Measurements from ENCODE around the gene SFXN5.

The SFXN5 gene

DNA sequence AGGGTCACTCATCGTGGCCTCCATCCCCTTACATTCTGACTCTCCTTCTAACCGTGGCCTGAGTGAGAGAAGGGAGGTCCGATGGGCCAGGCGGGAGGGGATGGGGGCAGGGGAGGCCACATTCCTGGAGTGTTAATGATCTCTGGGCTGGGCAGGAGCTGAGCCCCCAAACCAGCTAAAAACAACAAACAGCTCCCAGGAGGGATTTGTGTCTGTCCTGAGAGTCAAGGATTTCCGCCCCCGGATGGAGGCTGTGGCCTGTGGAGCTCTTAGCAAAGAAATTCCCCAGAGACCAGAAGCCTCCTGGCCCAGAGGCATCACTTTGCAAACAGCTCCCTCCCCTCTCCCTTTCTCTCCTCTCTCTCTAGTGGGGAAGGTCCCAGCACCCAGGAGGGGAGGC, 130.7 kb downstream of the SFXN5 start:
- no peak for DNase-seq (ENCODE audit: low read depth)

DNA sequence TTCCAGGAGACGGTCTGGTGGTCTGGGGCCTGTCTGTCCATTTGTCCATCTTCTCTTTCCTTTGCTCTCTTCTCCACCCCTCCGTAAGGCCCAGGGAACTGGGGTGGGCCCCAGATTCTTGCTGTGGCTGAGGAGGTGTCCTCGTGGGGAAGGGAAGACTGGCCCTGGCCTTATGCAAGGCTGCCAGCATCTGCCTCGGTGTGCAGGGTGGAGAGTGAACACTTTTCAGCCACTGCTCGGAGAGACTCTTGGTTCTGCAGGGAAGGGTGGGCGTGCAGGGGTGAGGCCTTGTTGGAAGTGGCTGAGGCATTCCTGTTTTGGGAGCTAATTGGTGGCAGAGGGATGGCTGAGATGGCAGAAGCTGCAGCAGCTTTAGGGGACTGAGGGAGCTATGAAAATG, 131.2 kb downstream of the SFXN5 start:
- no peak for DNase-seq (ENCODE audit: low read depth)

DNA sequence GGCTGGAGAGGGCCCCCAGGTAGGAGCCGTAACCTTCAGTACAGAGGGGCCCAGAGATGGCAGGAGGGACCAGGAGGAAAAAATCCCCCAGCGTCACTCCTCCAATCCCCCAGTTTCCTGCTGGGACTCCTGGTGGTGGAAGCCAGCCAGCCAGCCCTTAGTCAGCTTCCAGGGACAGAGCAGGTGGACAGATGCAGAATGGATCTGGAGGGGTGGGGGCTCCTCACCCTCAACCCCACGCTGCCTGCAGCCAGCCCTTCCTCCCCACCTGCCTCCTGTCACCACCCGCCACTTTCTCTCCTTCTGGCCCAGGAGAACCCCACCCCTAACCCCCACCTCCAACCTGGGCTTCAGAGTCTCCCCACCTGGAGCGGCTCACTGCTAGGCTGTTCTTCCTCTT, 133.1 kb downstream of the SFXN5 start:
- no peak for DNase-seq (ENCODE audit: low read depth)

DNA sequence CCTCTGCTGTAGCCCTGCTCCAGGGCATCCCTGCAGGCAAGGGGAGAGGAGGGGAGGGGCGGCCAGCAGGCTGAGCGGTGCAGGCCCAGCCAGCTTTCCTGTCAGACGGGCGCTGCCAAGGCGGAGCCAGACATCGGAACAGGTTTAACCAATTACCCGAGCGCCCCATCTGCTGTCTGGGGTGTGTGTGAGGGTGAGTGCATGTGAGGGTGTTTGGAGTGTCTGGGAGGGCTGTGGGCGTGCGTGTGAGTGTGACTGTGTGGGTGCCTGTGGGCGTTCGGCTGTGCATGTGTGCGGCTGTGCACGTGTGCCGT, 134.2 kb downstream of the SFXN5 start:
- DNase-seq (ENCODE audit: low read depth) = no peak

DNA sequence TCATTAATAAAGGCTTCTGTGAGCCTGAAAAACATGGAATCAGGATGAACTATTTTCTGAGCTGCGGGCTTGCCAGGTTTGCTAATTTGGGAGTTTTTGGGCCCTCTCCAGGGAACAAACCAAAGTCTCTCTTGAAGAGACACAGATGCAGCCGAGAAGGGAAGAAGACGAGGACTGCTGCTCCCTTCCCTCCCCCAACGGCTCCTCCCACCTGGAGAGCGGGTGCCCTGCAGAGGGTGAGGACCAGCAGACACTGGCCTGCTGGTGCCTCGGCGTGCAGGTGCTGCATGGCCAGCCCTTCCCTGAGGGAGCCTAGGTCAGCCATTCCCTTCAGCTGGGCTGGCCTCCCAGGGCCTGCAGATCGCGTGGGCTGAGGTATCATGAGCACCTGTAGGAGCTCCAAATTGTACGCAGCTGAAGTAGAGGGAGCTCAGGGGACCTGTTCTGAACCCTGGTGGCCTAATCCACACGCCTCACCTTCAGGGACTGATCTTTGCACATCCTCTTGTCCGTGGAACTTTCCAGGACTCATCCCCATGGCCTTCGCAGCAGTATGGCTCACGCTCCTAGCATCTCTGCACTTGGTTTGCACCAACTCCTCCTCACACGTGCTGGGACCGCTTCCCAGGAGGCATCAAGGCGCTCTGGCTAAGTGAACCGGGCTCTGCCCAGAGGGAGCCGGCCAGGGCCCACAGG, 134.7 kb downstream of the SFXN5 start:
- DNase-seq (ENCODE audit: low read depth) = no peak

DNA sequence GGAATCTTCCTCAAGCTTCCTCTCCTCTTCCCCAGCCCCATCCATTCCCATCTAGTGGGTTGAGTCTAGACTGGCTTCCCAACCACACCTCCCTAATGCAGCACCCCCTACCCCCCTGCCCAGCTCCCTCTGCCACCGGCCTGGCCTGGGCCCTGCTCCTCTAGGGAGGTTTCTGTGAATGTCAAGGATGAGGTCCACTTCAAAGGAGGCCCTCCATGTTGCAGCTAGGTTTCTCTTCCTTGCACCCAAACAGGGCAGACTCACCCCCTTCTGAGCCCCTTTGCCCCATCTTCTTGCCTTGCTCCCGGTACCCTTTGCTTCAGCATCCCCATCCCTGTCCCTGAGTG, 135.9 kb downstream of the SFXN5 start:
- no peak for DNase-seq (ENCODE audit: low read depth)

DNA sequence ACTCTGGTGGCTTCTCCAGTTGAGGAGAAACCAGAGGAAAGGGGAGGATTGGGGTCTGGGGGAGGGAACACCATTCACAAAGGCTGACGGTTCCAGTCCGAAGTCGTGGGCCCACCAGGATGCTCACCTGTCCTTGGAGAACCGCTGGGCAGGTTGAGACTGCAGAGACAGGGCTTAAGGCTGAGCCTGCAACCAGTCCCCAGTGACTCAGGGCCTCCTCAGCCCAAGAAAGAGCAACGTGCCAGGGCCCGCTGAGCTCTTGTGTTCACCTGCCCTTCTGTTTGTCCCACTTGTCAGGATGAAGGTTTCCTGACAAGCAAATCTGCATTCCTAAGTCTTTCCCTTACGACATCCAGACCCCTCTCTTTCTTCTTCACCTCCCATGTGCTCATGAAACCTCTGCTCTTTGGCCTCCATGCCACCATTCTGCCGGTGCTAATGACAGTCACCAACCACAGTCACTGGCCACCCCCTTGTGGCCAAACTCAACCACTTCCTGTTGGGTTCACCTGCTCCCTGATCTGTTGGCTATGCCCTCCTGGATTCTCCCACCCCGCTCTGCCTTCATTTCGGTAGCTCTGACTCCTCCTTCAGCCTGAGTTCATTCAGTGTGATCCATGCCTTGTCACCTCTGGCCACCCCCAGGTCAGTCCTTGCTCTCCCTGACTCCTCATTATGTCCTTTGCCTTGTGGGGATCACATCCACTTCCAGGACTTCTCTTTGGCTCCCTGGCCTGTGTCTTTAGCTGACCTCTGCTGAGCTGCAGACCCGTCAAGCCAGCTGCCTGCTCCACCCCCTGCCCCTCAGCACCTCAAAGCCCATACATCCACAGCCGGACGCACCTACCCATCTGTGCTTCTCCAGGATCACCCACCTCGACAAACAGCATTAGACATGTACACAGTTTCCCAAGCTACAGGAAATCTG, 136.6 kb downstream of the SFXN5 start:
- no peak for DNase-seq (ENCODE audit: low read depth)

DNA sequence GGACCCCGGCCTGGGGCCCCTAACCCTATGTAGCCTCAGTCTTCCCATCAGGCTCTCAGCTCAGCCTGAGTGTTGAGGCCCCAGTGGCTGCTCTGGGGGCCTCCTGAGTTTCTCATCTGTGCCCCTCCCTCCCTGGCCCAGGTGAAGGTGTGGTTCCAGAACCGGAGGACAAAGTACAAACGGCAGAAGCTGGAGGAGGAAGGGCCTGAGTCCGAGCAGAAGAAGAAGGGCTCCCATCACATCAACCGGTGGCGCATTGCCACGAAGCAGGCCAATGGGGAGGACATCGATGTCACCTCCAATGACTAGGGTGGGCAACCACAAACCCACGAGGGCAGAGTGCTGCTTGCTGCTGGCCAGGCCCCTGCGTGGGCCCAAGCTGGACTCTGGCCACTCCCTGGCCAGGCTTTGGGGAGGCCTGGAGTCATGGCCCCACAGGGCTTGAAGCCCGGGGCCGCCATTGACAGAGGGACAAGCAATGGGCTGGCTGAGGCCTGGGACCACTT, 137.8 kb downstream of the SFXN5 start:
- no peak for DNase-seq (ENCODE audit: low read depth)

DNA sequence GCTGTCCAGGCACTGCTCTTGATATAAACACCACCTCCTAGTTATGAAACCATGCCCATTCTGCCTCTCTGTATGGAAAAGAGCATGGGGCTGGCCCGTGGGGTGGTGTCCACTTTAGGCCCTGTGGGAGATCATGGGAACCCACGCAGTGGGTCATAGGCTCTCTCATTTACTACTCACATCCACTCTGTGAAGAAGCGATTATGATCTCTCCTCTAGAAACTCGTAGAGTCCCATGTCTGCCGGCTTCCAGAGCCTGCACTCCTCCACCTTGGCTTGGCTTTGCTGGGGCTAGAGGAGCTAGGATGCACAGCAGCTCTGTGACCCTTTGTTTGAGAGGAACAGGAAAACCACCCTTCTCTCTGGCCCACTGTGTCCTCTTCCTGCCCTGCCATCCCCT, 138.3 kb downstream of the SFXN5 start:
- DNase-seq (ENCODE audit: low read depth) = no peak

DNA sequence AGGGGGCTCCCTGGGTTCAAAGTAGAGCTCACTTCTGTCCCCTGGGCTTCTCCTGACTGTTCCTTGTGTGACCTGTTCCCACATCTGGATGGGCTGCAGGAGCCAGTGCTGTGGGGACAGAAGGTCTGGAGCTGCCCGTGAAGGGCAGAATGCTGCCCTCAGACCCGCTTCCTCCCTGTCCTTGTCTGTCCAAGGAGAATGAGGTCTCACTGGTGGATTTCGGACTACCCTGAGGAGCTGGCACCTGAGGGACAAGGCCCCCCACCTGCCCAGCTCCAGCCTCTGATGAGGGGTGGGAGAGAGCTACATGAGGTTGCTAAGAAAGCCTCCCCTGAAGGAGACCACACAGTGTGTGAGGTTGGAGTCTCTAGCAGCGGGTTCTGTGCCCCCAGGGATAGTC, 138.7 kb downstream of the SFXN5 start:
- DNase-seq (ENCODE audit: low read depth) = no peak

DNA sequence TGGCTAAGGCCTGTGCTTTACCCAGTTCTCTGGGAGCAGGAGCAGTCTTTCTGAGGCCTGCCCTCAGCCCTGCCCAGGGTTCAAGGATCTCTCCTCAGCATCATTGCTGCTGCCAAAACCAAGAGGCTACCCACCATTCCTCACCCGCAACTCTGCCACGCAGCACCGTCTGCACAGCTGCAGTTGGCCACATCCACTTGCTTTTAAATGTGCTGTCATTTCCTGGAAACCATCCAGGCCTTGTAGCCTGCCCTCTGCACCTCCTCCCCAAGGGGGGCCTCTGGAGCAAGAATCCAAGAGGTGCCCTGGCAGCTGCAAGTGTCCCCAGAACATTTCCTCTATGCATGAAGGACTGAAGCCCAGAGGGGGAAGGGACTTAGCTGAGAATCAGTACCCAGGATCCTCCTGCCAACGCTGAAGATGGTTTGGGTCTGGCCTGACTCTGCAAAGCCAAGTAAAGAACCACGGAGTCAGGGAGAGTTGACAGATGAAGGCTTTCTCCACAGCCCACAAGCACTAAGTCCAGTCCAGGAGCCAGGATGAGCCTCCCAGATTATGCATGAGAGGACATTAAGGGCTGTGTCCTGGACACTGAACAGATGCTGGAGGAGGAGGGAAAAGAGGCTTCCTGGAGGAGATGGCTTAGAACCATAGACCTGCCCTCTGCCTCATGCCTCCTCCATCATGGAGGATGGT, 139.3 kb downstream of the SFXN5 start:
- DNase-seq (ENCODE audit: low read depth) = no peak

DNA sequence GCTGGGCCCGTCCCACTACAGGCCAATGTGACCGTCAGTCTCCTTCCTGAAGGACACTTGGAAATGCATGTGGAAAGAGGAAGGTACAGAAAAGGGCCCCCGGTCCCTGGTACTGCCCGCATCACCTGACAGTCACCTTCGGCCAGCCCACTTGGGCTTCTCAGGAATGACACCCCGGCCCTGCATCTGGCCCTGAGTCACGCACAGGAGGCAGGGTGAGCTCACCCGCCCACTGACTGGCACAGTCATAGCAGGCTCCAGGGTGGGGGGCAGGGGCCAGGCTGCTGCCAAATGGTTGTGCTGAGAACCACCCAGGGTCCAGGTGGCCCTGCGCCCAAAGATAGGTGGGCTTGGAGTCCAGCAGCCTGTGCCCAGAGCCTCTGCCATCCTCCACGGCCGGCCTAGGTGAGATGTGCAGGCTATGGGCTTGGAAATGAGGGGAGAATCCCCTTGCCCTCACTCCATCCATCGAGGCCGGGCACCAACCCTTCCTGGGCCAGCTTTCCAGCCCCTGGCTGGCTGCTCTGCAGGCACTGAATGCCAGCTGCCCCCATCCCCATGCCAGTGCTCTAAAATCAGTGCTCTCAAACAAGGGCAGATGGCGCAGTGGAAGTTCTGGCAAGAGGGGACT, 140.1 kb downstream of the SFXN5 start:
- no peak for DNase-seq (ENCODE audit: low read depth)

DNA sequence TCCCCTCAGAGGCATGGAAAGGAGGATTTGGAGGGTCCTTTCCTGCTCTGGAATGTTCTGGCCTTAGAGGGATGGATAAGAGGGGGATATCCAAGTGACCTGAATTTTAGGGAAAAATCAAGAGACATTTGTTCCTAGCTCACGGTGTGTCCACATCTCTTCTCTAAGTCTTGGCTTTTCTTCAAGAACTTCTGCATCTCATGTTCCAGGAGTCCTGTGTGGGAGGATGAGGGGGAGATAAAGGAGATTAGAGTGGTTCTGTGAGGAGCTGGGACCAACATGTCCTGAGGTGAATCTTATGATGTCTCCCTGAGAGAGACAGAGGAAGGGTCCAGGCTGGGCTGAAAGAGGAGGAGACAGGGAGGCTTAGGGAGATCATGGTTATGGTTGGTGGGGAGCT, 142.5 kb downstream of the SFXN5 start:
- no peak for DNase-seq (ENCODE audit: low read depth)

DNA sequence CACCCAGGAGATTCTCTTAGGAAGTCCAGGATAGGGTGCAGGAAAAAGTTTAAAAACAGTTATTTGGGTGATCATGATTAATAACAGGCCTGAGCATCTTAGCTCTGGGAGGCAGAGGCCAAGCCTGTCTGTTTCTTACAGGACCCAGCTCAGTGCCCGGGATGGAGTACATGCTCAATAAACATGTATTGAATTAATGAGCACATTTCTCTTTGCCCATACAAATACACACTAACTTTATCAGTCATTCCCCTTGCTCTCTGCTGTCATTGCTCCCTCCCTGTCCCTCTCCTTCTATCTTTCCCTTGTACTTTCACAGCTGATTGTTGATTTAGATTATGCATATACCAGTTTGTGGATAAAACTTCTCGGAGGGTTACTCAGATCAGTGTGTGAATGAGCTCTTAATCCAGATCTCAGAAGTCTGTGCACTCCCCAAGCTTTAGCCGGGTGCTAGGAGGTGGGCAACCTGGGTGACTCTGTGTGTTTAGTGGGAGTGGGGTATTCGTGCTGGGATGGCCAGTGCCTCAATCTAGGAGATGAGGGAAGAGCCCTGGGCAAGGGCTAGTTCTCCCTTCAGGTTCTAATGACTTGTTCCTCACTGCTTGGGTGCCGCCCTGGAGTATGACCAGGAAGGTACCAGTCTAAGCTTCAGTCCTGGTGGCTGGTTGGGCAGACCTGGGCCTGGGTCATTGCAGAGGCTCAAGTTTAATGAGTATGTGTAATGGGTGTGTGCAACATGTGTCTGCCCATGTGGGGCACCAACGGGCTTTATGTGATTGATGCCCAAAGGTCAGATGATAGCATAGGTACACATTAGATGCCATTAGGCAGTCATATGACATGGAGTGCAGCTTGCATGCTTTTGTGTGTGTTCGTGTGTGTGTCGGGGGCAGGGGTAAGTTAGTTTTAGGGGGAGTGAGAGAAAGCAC, 143.6 kb downstream of the SFXN5 start:
- no peak for DNase-seq (ENCODE audit: low read depth)

DNA sequence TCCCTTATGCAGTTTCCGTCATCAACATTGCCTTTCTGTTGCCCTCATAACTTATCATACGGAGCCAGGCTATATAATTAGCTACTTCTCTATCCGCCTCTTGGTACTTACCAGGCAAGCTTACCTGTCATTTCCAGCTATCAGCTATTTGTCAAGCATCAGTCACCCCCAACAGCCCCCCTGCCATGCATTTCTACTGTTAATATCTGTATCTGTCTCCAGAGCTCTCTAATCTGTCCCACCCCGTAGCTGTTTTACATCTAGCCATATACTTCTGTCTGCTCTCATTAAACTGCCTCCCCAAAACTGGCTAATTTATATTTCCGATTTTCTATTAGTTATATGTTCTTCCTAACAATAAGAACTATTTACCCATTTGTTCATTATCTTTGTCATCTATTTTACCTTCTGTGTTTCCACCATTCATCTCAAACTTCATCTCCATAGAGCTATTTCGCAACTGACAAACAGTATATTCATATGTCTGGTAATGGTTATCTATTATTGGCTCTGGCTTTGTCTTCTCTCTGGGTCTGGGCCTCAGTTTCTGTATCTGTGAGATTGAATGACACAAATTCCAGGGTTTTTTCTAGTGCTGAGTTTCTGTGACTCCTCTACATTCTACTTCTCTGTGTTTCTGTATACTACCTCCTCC, 144.6 kb downstream of the SFXN5 start:
- DNase-seq (ENCODE audit: low read depth) = no peak

DNA sequence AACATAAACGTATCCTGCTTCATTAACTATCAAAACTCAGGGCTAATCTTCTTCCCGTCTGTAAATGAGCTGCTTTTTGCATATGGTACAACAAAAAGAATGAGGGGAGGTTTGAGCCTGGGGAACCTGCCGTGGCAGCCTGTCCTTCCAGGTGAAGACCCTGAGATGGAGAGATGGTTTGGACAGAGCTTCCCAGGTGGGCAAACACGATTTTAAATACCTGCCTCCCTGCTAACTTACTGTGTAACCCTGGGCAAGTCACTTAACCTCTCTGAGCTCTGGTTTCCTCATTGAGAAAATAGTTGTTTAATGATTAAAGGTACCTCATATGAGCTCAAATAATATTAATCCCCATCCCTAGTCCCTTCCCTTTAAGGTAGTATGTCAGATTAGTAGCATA, 145.1 kb downstream of the SFXN5 start:
- DNase-seq (ENCODE audit: low read depth) = no peak

DNA sequence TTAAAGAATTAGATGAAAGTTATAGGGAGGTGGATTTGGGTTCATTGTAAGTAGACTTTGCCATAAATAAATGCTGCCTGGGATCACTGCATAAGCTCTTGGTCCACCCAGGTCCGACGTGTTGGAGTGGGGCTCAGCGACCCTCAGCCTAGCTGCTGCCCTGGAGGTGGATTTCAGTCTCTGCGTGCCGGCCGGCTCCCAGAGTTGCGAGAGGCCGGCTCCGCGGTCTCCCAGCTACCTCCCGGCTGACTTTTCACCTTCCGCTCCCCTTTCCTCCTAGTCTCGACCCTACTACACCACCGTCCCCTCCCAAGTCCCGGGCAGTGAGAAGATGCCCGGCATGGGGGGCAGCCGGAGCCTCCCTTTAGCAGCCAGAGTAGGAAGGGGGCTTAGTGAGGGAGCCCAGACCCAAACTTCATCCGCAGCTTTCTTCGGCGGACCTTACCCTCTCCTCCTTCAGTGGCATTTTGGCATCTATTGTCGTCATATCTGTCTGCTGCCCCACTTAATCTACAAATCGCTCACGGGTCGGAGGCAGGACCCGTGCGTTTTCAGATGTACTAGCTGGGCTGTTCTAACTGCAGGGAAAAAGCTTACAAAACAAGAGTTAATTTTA, 146.1 kb downstream of the SFXN5 start:
- no peak for DNase-seq (ENCODE audit: low read depth)

DNA sequence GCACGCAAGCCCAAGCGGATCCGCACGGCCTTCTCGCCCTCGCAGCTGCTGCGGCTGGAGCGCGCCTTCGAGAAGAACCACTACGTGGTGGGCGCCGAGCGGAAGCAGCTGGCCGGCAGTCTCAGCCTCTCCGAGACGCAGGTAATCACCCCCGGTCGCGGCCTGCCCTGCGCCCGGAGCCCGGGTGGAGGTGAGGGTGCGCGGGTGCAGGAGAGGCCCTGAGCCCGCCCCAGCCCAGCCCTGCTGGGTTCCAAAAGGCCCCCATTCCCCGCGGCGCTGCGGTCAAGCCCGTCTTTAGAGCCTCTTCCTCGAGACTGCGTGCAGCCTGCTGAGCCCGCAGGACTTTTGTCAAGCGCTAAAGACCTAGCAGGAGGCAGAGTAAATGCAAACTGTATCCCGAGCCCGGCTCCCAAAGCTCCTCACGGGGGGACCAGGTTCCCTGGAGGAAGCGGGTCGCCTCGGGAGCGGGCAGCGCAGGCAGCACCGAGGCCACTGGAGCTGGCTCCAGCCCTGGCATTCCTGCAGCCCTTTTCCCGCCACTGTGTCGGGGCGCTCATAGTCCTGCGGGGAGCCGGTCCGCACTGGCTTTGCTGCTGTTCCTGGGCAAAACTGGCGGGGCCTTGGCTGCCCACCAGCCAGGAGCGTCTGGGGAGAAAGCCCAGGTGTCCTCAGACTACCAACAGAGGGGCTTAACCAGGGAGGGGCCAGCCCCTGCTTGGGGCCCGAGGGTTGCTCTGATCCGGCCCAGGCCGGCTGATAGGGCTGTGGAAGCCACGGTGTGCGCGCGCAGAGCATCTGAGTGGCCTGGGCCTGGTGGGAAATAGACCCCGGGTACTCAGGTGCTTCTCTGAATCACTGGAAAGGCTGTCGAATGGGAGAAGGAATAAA, 146.9 kb downstream of the SFXN5 start:
- no peak for DNase-seq (ENCODE audit: low read depth)

DNA sequence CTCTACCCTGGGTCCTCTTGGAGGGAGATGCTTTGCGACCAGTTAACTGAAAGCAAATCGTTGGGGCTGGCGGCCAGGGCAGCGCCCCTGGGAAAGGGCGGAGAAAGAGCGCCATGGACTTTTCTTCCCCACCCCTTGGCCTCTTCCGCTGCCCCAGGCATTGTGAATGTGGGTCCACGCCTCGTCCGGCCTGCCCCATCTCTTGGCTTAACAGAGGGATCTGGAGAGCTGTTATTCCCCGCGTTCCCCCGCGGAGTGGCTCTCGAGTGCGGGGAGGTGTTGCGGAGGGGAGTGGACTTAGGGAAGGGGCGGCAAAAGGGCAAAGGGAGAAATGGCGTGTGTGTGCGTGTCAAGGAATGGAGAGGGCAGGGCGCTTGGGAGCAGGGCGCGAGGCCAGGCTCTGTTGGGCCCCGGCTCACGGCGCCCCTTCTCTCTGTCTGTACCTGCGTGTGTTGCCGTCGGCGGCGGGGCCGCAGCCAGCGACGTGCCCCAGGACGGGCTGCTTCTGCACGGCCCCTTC, 147.6 kb downstream of the SFXN5 start:
- no peak for DNase-seq (ENCODE audit: low read depth)
